Measurements from ENCODE around the gene CD9. TPM values are rescaled to one million over a fixed set of nuclear protein-coding genes. Genes with fewer than 3 reads are reported as not detected.
"Not testable (repeated sequence)": the region's sequence is repeated elsewhere in the genome, so short reads cannot be mapped to it uniquely, and the experiment has no call there.

The CD9 gene
- total RNA-seq, 5 donors from 2014 or later (not counting 1 experiment from before 2014, with no cell fraction given): 2.6 to 5.7 (median 3.3) TPM

- H3K4me1 ChIP-seq (ENCODE audit: control insufficient read depth in 1 of 2, extremely low read depth in 1 of 2, insufficient read depth in 2 of 2, low read length in 2 of 2): peaks cover 0 to 12% of the 10 kb centered on the region in 2 experiments
- not testable (repeated sequence) for H3K4me3 Mint-ChIP-seq; H3K9me3 Mint-ChIP-seq; H3K4me3 ChIP-seq (ENCODE audit: control insufficient read depth in 1 of 2, extremely low read depth in 1 of 2, low read length in 1 of 2); H3K36me3 ChIP-seq (ENCODE audit: control insufficient read depth in 2 of 2, extremely low read depth in 1 of 2, insufficient read depth in 1 of 2, low read length in 1 of 2); H3K27ac ChIP-seq (ENCODE audit: low read length); H3K36me3 Mint-ChIP-seq; DNase-seq; ATAC-seq (replicated peaks in 1 of 4); H3K9me3 ChIP-seq; H3K27ac Mint-ChIP-seq
- Mint-ChIP-seq H3K27me3 (peaks cover 9 to 45% of the 10 kb centered on the region in 2 donors), H3K4me1 (peaks cover 6 to 23% (median 18%) of the 10 kb centered on the region in 3 donors)
- H3K27me3 ChIP-seq (replicated peaks in 1 of 2; ENCODE audit: control insufficient read depth in 2 of 2, extremely low read depth in 1 of 2, insufficient read depth in 2 of 2, low read length in 1 of 2): peaks cover 0 to 40% of the 10 kb centered on the region in 2 experiments
- 90% methylated on average over 29 of the region's 49 CpGs for WGBS (ENCODE audit: insufficient coverage)
- ChIA-PET CTCF (interaction anchor here in 1 of 2 donors (0.7 kb wide), 1 partner anchor 384 kb away, joined by 3 read pairs; no protein-coding TSS in a partner anchor), POLR2A (interaction anchor here in 1 of 2 donors (0.6 kb wide), 1 partner anchor 40 kb away, joined by 3 read pairs; no protein-coding TSS in a partner anchor)
These were observed 9.3 kb upstream of the CD9 start for GRCh38 chr12:6190767-6191530.

GRCh38 chr12:6192604-6193380 is 7.4 kb upstream of the CD9 start:
- Histone ChIP-seq H3K27ac (ENCODE audit: low read length) (no peak overlapping the region), H3K27me3 (replicated peaks in 1 of 2; ENCODE audit: control insufficient read depth in 2 of 2, extremely low read depth in 1 of 2, insufficient read depth in 2 of 2, low read length in 1 of 2) (peaks cover 0 to 31% of the 10 kb centered on the region in 2 experiments), H3K36me3 (ENCODE audit: control insufficient read depth in 2 of 2, extremely low read depth in 1 of 2, insufficient read depth in 1 of 2, low read length in 1 of 2) (no peaks in the 10 kb centered on the region), H3K4me1 (ENCODE audit: control insufficient read depth in 1 of 2, extremely low read depth in 1 of 2, insufficient read depth in 2 of 2, low read length in 2 of 2) (peaks cover 0 to 12% of the 10 kb centered on the region in 2 experiments), H3K4me3 (ENCODE audit: control insufficient read depth in 1 of 2, extremely low read depth in 1 of 2, low read length in 1 of 2) (no peak overlapping the region), H3K9me3 (no peaks in the 10 kb centered on the region)
- no peaks in the 10 kb centered on the region for H3K9me3 Mint-ChIP-seq
- DNase-seq (no peak), ATAC-seq (replicated peaks in 1 of 4) (no peak)
- H3K36me3 Mint-ChIP-seq: no peaks in the 10 kb centered on the region
- ChIA-PET CTCF (interaction anchor here in 1 of 2 donors (0.7 to 1.0 kb wide), 2 partner anchors 86 to 205 kb away, joined by 3 to 5 read pairs; no protein-coding TSS in a partner anchor), POLR2A (interaction anchor here in 1 of 2 donors (0.6 kb wide), 1 partner anchor 1189 kb away, joined by 6 read pairs; no protein-coding TSS in a partner anchor)
- no peak overlapping the region for H3K4me3 Mint-ChIP-seq
- H3K4me1 Mint-ChIP-seq: peaks cover 9 to 27% (median 21%) of the 10 kb centered on the region in 3 donors
- peaks cover 9 to 38% of the 10 kb centered on the region in 2 donors for H3K27me3 Mint-ChIP-seq
- WGBS (ENCODE audit: insufficient coverage): 81% methylated on average over 6 of the region's 13 CpGs
- no peak overlapping the region for H3K27ac Mint-ChIP-seq

DNA sequence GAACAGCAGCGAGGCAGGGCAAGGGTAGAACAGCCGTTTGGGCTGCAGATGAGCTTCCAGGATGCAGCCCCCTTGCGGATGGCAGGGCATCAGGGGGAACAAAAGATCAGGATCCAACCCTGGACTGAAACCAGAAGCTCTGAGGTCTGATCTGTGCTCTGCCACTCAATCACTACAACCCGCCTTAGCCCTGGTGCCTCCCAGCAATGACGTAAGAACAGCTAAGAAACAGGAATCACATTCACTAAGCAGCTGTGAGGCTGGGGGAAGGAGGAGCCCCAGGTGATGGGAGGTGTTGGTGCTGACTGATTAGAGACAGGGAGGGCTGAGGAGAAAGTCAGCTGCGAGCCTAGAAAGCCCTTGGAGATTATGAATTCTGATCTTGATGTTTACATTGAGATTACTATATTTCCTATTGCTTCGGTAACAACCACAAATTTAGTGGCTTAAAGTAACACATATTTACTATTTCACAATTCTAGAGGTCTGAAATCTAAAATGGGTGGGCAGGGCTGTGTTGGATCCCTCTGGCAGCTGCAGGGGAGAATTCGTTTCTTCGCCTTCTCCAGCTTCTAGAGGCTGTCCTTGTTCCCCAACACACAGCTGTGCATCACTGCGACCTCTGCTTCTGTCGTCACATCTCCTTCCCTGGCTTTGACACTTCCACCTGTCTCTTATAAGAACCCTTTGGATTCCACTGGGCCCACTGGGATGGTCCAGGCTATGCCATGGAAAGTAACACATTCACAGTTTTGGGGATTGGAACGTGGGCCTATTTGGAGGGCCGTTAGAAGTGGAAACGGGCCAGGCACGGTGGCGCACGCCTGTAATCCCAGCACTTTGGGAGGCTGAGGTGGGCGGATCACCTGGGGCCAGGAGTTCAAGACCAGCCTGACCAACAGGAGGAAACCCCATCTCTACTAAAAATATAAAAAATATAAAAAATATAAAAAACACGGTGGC is 6.1 kb upstream of the CD9 start:
- ChIA-PET POLR2A (interaction anchor here in 1 of 2 donors (0.6 kb wide), 1 partner anchor 10 kb away, joined by 4 read pairs; no protein-coding TSS in a partner anchor), CTCF (interaction anchor here (0.6 to 1.3 kb wide), 3 partner anchors 9 to 53 kb away, joined by 3 to 4 read pairs (median 4); no protein-coding TSS in a partner anchor)
- H3K4me1 Mint-ChIP-seq: peaks cover 9 to 20% (median 17%) of the 10 kb centered on the region in 3 donors
- no peak overlapping the region for H3K27ac Mint-ChIP-seq
- H3K9me3 Mint-ChIP-seq: no peaks in the 10 kb centered on the region
- H3K4me3 ChIP-seq (ENCODE audit: control insufficient read depth in 1 of 2, extremely low read depth in 1 of 2, low read length in 1 of 2): no peak overlapping the region
- H3K36me3 Mint-ChIP-seq: no peaks in the 10 kb centered on the region
- WGBS (ENCODE audit: insufficient coverage): 82% methylated on average over 6 of the region's 19 CpGs
- no peak overlapping the region for H3K4me3 Mint-ChIP-seq
- ATAC-seq (replicated peaks in 1 of 4) (peak in 1 of 4 experiments; percentile 23), DNase-seq (peak in 1 of 35 experiments; percentile 35)
- H3K27ac ChIP-seq (ENCODE audit: low read length): no peak overlapping the region
- H3K9me3 ChIP-seq: no peaks in the 10 kb centered on the region
- H3K27me3 Mint-ChIP-seq: peaks cover 9 to 37% of the 10 kb centered on the region in 2 donors
- H3K36me3 ChIP-seq (ENCODE audit: control insufficient read depth in 2 of 2, extremely low read depth in 1 of 2, insufficient read depth in 1 of 2, low read length in 1 of 2): no peaks in the 10 kb centered on the region
- peaks cover 0 to 29% of the 10 kb centered on the region in 2 experiments for H3K27me3 ChIP-seq (replicated peaks in 1 of 2; ENCODE audit: control insufficient read depth in 2 of 2, extremely low read depth in 1 of 2, insufficient read depth in 2 of 2, low read length in 1 of 2)
- peaks cover 0 to 9% of the 10 kb centered on the region in 2 experiments for H3K4me1 ChIP-seq (ENCODE audit: control insufficient read depth in 1 of 2, extremely low read depth in 1 of 2, insufficient read depth in 2 of 2, low read length in 2 of 2)

DNA sequence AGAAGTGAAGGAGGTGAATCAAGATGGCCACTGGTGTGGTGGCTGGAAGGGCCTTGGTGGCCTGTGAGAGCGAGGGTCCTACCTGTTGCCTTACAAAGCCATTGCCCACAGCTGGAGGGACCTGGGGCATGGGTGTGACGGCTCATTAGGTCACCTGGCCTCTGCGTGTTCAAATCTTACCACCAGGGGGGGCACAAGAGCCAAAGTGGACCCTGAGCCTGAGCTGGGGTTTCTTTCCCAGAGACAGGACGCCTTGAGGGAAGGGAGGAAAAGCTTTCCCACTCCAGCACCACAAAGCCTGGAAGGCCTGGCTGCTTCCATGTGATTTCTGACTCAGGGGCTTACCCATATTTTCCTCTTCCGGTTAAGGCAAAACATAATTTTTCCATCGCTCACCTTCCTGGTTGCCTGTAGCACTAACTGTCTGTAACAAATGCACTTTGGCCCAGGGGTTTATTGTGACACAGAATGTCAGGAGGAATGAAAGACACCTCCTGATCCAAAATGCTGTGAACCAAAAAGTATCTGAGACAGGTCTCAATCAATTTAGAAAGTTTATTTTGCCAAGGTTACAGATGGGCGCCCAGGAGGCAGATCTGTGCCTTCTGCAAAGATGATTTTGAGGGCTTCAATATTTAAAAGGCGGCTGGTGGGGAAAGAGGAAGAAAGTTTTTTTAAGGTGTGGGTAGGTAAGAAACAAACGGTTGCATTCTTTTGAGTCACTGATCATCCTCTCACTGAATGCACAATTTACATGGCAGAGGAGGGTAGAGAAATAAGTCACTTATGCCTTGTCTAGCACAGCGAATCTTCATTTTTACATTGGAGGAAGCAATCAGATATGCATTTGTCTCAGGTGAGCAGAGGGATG is 4.3 kb upstream of the CD9 start:
- Histone ChIP-seq H3K4me1 (ENCODE audit: control insufficient read depth in 1 of 2, extremely low read depth in 1 of 2, insufficient read depth in 2 of 2, low read length in 2 of 2) (peaks cover 0 to 18% of the 10 kb centered on the region in 2 experiments), H3K36me3 (ENCODE audit: control insufficient read depth in 2 of 2, extremely low read depth in 1 of 2, insufficient read depth in 1 of 2, low read length in 1 of 2) (no peaks in the 10 kb centered on the region), H3K9me3 (no peaks in the 10 kb centered on the region), H3K27me3 (replicated peaks in 1 of 2; ENCODE audit: control insufficient read depth in 2 of 2, extremely low read depth in 1 of 2, insufficient read depth in 2 of 2, low read length in 1 of 2) (peaks cover 0 to 34% of the 10 kb centered on the region in 2 experiments), H3K27ac (ENCODE audit: low read length) (no peak overlapping the region), H3K4me3 (ENCODE audit: control insufficient read depth in 1 of 2, extremely low read depth in 1 of 2, low read length in 1 of 2) (no peak overlapping the region)
- Mint-ChIP-seq H3K27ac (peak overlapping the region; percentile 45 to 70), H3K36me3 (no peaks in the 10 kb centered on the region), H3K4me1 (peaks cover 10 to 11% (median 10%) of the 10 kb centered on the region in 3 donors), H3K9me3 (no peaks in the 10 kb centered on the region), H3K27me3 (peaks cover 6 to 30% of the 10 kb centered on the region in 2 donors), H3K4me3 (no peak overlapping the region)
- ChIA-PET CTCF (interaction anchor here (0.6 to 2.5 kb wide), 15 partner anchors 11 to 1192 kb away, joined by 3 to 23 read pairs (median 3); no protein-coding TSS in a partner anchor), POLR2A (interaction anchor here in 1 of 2 donors (0.6 kb wide), 1 partner anchor 98 kb away, joined by 3 read pairs; no protein-coding TSS in a partner anchor)
- 37% methylated on average over 5 of the region's 10 CpGs for WGBS (ENCODE audit: insufficient coverage)
- DNase-seq: peak; percentile 22 to 82 (median 62)
- peak; percentile 69 to 80 (median 78) for ATAC-seq (replicated peaks in 1 of 4)

DNA sequence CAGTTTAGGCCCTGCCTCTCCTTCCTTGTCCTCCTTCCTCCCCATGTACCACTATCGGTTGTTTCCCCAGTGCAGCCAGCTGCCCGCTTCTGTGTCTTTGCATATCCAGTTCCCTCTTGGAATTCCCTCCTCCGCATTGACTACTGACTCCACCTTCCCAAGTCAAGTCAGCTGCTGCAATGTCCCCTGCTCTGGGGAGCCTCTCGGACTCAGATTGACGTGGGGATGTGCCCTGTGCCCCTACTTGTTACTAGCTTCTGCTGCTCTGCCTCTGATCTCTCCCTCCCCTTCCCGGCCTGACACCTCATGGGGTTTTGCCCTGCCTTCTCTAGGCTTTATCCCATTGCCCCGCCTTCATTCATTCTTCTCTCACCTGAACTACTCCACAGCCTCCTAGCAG is 2.1 kb upstream of the CD9 start:
- WGBS (ENCODE audit: insufficient coverage): 87% methylated on average over 7 of the region's 7 CpGs
- ChIA-PET CTCF (interaction anchor here in 1 of 2 donors (0.5 kb wide), 1 partner anchor 208 kb away, joined by 4 read pairs; no protein-coding TSS in a partner anchor), POLR2A (no interaction called here)
- Mint-ChIP-seq H3K9me3 (no peaks in the 10 kb centered on the region), H3K36me3 (no peaks in the 10 kb centered on the region), H3K27me3 (peaks cover 14 to 42% of the 10 kb centered on the region in 2 donors), H3K27ac (no peak overlapping the region), H3K4me1 (peaks cover 12 to 19% (median 18%) of the 10 kb centered on the region in 3 donors), H3K4me3 (no peak overlapping the region)
- Histone ChIP-seq H3K9me3 (no peaks in the 10 kb centered on the region), H3K27ac (ENCODE audit: low read length) (no peak overlapping the region), H3K27me3 (replicated peaks in 1 of 2; ENCODE audit: control insufficient read depth in 2 of 2, extremely low read depth in 1 of 2, insufficient read depth in 2 of 2, low read length in 1 of 2) (peaks cover 2 to 51% of the 10 kb centered on the region in 2 experiments), H3K4me1 (ENCODE audit: control insufficient read depth in 1 of 2, extremely low read depth in 1 of 2, insufficient read depth in 2 of 2, low read length in 2 of 2) (peaks cover 3 to 27% of the 10 kb centered on the region in 2 experiments), H3K36me3 (ENCODE audit: control insufficient read depth in 2 of 2, extremely low read depth in 1 of 2, insufficient read depth in 1 of 2, low read length in 1 of 2) (no peaks in the 10 kb centered on the region), H3K4me3 (ENCODE audit: control insufficient read depth in 1 of 2, extremely low read depth in 1 of 2, low read length in 1 of 2) (no peak overlapping the region)
- ATAC-seq (replicated peaks in 1 of 4) (no peak), DNase-seq (no peak)

All from T-cell (primary cell).